Daoy (cell line): ENCODE results near the gene PTPRN2. TPM values are rescaled to one million over a fixed set of nuclear protein-coding genes. Genes with fewer than 3 reads are reported as not detected.
"Not testable (repeated sequence)": the region's sequence is repeated elsewhere in the genome, so short reads cannot be mapped to it uniquely, and the experiment has no call there.

Experiments used
- DNase-seq: peaks from one replicate; pipeline ENCODE4 v3.0.0-alpha.2; 2015; ENCODE audit warnings: low read depth
- total RNA-seq: library from RNA; depleted of rRNA; stranded (reverse); fragments of >200 nt; shearing (Covaris generic); gene quantifications from 2 replicates; pipeline ENCODE4 v1.2.3, GENCODE V29; 2014

Gene PTPRN2
- total RNA-seq, 1 experiment from 2014 or later: 8.3 TPM

GRCh38 chr7:157851501-157852067, 736.0 kb downstream of the PTPRN2 start:
- DNase-seq: peak; percentile 83

DNA sequence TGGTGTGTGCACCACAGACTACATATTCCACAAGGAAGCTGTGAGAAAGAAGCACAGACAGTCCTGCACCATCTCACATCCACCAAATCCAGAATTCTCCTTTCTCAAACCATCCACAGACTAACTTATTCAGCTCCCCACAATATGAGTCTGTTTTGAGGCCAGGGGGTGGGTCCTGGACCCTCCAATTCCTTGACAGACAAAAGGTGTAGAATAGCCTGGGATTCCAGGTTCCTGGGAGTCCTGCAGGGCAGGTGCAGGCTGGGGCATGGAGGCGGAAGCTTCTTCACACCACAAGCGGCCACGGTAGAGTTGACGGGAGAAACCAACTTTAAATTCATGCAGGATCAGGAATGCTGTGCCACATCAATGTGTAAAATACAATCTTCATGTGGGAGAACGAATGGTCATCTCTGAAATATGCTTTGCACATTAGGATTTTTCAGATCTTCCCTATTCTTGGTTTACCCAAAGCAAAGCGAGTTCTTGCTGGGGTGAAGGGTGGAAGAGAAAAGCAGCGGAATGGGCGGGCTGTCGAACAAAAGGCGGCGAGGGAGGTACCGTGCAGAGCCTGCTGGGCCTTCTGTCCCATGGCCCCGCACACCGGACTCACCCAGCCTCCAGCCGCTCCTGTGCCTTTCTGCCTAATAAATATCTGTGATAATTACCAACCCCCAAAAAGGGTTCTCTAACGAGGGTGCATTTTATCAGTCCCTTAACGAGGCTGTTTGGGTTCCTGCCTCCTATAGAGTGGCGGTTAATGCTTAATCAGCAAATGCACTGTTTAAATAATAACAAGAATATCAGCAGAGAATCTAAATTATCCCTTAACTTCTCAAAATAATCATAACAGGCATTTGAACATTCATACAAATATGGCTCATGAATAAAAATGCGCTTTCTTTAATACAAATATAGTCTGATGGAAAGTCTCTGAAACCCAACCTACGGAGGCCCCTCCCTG, 736.9 kb downstream of the PTPRN2 start:
- DNase-seq: no peak

- DNase-seq: no peak
These were observed 737.9 kb downstream of the PTPRN2 start for GRCh38 chr7:157849726-157850125.

GRCh38 chr7:157849341-157849596, 738.4 kb downstream of the PTPRN2 start:
- DNase-seq: no peak

- DNase-seq: no peak
These were observed 738.9 kb downstream of the PTPRN2 start for GRCh38 chr7:157848508-157849340.

- DNase-seq: not testable (repeated sequence)
These were observed 739.7 kb downstream of the PTPRN2 start for GRCh38 chr7:157847756-157848487.

GRCh38 chr7:157846746-157847145, 740.9 kb downstream of the PTPRN2 start:
- not testable (repeated sequence) for DNase-seq

- no peak for DNase-seq
These were observed 741.4 kb downstream of the PTPRN2 start for GRCh38 chr7:157846271-157846670.

- peak; percentile 87 for DNase-seq
These were observed 742.3 kb downstream of the PTPRN2 start for GRCh38 chr7:157845203-157845835.

GRCh38 chr7:157844611-157845010, 743.0 kb downstream of the PTPRN2 start:
- DNase-seq: no peak

- no peak for DNase-seq
These were observed 743.5 kb downstream of the PTPRN2 start for GRCh38 chr7:157844141-157844540.

DNA sequence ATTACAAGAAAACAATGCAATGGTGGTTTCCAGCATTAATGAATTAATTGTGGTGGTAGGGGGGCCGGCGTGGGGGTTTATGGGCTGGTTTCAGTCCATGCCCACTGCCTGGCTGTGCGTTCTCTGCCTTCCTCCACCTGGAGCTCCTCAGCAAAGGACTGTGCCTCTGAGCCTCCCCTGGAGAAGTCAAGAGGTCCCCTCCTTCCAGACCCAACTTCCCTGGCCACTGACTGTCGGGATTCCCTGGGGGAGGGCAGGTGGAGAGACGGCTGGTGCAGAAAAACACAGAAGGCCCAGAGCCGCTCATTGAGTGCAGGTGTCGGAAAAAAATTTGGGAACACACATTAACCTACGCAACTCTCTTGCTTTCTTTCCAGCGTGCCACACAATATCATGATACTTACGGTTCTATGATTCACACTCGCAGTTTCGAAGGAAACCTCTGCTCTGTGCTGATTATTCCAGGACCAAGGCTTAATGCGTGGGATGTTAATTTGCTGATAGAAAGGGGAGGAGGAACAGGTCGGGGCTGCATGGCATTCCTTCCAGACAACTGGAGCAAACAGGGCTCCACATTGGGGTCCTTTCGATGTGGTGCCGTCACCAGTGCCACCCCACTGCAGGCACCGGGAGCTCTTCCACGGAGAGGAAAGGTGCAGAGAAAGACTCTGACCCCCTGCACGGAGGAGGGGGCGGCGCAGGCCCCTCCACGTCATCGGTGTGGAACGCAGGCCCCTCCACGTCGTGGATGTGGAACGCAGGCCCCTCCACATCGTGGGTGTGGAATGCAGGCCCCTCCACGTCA, 744.1 kb downstream of the PTPRN2 start:
- DNase-seq: no peak

DNA sequence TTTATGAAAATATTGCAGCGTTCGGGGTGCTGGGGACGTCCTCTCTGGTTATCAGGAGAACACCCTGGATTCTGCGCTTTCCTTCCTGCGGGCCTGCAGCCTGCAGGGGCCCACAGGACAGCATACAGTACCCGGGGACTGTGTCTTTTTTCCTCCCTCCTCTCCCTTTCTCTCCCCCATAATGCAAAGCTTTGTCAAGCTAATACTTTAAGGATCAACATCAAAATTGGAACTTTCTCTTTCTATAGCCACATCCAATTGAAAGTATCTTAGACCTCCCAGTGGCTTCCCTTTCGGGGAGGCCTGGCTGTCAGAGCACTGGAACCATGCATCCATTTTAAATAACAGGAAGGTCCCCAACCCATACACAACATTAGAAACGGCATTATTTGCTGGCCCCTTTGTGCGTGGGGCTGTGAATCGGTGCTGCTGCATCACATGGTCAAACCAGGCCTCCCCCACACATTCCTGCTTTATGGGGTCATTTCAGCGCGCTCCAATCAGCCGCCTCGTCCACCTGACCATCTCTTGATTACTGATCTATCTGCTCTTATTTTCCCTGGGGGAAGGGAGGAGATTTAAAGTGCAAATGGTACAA, 745.8 kb downstream of the PTPRN2 start:
- no peak for DNase-seq

DNA sequence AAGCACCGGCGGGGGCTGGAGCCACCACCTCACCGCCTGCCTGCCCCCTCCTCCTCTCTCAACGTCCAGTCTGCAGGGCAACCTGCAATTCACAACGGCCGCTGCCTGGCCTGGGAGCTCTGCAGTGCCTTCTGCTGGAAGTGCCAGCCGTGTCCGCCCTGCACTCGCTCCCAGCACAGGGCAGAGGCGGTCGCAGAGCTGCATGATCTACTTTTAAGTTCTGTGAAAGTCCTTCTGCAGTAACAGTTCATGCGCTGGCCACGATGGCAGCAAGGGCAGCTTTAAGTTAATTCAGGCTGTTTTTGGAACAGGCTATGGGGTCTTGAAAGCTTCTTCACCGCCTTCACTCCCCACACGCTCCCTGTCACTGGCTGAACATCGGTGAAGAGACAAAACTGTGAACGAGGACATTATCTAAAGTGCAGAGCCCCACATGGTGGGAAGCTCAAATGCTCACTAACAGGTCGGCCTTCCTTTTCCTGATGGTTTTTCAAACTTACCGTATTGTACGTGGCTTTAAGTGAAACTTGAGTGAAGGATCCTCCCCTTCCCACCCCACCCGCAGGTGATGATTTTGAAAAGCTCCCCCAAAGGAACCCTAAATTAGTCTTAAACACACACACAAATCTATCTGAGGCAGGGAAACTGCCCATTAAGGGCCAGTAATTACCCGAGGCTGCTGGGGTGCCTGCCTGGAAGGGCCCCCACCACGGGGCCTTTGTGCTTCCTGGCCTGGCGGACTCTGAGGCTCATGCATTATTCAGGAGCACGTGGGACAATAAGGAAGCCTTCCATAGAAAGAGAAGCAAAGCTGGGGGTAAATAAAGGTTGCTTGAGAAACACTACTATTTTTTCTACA, 746.5 kb downstream of the PTPRN2 start:
- DNase-seq: no peak

DNA sequence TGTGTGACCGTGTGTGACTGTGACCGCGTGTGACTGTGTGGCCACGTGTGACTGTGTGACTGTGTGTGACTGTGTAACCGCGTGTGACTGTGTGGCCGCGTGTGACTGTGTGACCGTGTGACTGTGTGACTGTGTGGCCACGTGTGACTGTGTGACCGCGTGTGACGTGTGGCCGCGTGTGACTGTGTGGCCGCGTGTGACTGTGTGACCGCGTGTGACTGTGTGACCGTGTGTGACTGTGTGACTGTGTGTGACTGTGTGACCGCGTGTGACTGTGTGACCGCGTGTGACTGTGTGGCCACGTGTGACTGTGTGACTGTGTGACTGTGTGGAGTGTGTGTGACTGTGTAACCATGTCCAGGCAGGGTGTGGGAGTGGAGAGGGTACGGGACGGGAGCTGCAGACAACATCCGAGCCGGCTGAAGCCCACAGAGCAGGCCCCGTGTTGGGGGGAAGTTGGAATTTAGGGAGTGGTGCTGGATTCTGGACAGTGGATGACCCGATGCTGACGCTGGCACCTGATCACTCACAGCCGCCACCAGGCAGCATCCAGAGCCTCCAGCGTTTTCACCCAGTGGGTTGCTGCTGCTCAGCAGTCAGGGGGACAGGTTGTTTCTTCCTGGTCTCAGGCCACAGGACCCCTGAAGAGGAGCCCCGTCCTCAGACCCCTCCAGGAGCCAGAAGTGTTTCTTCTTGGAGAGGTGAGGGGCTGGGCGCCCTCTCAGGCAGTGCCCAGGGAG, 747.3 kb downstream of the PTPRN2 start:
- no peak for DNase-seq

DNA sequence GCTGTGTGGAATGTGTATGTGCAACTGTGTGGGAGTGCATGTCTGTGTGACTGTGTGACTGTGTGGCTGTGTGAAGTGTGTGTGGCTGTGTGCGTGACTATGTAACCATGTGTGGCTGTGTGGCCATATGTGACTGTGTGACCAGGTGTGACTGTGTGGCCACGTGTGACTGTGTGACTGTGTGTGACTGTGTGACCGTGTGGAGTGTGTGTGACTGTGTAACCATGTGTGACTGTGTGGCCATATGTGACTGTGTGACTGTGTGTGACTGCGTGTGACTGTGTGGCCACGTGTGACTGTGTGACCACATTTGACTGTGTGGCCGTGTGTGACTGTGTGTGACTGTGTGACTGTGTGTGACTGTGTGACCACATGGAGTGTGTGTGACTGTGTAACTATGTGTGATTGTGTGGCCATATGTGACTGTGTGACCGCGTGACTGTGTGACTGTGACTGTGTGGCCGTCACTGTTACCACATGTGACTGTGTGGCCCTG, 747.9 kb downstream of the PTPRN2 start:
- no peak for DNase-seq

DNA sequence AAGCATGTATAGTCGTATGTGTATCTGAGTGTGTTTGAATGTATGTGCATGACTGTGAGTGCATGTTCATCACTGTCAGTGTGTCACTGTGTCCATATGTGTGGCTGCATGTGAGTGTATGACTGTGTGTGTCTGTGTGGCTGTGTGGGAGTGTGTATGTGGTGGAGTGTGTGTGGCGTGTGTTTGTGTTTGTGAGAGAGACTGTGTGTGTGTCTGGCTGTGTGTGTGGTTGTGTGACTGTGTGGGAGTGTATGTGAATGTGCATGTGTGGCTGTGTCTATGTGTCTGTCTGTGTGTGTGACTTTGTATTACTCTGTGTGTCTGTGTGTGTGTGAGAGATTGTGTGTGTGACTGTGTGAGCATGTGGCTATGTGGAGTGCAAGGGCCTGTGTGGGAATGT, 748.4 kb downstream of the PTPRN2 start:
- DNase-seq: no peak

DNA sequence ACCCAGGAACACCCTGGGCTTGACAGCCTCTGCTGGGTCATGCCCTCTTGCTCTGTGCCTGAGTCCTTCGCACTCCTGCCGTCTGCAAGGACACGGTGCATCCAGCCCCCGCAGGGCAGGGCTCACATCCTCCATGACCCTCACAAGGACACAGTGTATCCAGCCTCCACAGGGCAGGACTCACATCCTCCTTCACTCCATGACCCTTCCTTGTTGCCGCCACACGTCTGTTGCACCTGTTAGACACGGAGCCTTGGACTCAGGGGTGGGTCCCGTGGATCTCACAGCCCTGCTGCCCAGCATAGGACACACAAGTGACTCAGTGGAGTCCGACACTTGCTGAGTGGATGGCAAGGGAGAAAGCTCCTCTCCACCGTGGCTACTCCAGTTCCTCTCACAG, 750.1 kb downstream of the PTPRN2 start:
- no peak for DNase-seq
